ENCODE data around the gene TBC1D28.
"Not testable (repeated sequence)": the region's sequence is repeated elsewhere in the genome, so short reads cannot be mapped to it uniquely, and the experiment has no call there.

DNA sequence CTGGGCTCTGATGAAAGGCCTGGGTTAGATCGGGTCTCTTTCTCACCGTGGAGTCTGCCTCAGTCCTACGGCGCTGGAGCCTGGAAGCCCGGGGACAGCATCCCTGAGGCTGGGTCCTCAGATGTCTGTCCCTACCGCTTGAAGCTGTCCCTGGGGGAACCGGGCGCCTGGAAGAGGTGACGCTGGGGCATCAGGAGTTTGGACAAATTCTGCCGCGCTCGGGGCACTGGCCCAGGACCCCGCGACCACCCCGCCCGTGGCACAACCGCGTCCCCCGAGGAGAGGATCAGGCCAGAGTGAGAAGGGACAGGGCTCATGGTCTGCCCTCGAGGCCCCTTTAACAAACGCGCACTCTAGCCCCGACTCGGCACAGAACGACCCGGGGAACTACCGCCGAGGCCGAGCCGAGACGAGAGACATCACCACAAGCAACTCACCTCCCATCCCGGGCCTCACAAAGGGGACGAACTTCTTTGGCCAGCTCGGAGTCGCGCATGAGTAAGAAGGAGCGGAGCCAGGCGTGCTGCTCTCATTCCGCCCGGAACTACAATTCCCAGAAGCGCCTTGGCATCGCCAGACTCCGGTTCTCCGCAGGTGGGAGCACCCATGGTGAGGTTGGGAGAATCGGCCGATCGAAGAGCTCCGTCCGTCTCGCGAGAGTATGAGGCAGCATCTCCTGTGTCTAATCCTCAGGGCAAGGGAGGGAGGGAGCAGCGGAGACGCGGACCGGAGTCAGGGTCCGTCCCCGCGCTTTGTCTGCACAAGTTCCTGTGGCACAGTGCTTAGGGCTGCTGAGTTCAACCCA is 37.8 kb upstream of the TBC1D28 start, which contains the start of gene FOXO3B:
- not testable (repeated sequence) for TF ChIP-seq ISL1 (CRISPR knock-in tag; IDR thresholded peaks at IDR 0.05); ZFP30 (CRISPR knock-in tag; IDR thresholded peaks at IDR 0.05); CREB5 (CRISPR knock-in tag; IDR thresholded peaks at IDR 0.05; ENCODE audit: low read depth); PPARA (CRISPR knock-in tag; IDR thresholded peaks at IDR 0.05; ENCODE audit: borderline replicate concordance); TOX (CRISPR knock-in tag; IDR thresholded peaks at IDR 0.05; ENCODE audit: borderline replicate concordance); ZNF70 (CRISPR knock-in tag; IDR thresholded peaks at IDR 0.05); GLIS3 (CRISPR knock-in tag; IDR thresholded peaks at IDR 0.05); ZNF8 (CRISPR knock-in tag; IDR thresholded peaks at IDR 0.05)

Data from SK-N-SH treated with all-trans-retinoic acid at 6 μM for 48 hours (cell line).